ENCODE data around the gene CHAD.
A peak's percentile ranks its signal among the peaks of the same experiment; 100 is the strongest.

Gene CHAD

GRCh38 chr17:50483266-50483665, 14.6 kb upstream of the CHAD start:
- Histone ChIP-seq H3K9me2 (replicated peaks; ENCODE audit: control insufficient read depth, low read length) (no peaks in the 10 kb centered on the region), H3K27ac (ENCODE audit: low read depth, low read length) (no peak overlapping the region), H4K20me1 (ENCODE audit: control insufficient read depth, insufficient read depth, low read depth, low read length) (no peaks in the 10 kb centered on the region), H3F3A (ENCODE audit: control insufficient read depth, insufficient read depth) (peaks cover 7% of the 10 kb centered on the region), H3K4me2 (ENCODE audit: low read length) (no peak overlapping the region), H3K27me3 (ENCODE audit: control insufficient read depth, low read length) (no peaks in the 10 kb centered on the region), H3K4me1 (ENCODE audit: control insufficient read depth, low read length) (peaks cover 22% of the 10 kb centered on the region), H3K36me3 (ENCODE audit: control insufficient read depth, low read length) (peaks cover 30% of the 10 kb centered on the region), H3K9me3 (ENCODE audit: control insufficient read depth, insufficient read depth, low read length) (no peaks in the 10 kb centered on the region), H3K79me2 (ENCODE audit: control insufficient read depth, low read length) (peaks cover 13% of the 10 kb centered on the region), H3K4me3 (ENCODE audit: low read length) (no peak overlapping the region)
- TF ChIP-seq EZH2phosphoT487 (IDR thresholded peaks at IDR 0.05; ENCODE audit: borderline replicate concordance, low read length) (no peak), CTCF (IDR thresholded peaks at IDR 0.05; ENCODE audit: low read depth, low read length, poor library complexity, severe bottlenecking) (no peak)

- peaks cover 7% of the 10 kb centered on the region for H3F3A ChIP-seq (ENCODE audit: control insufficient read depth, insufficient read depth)
- H3K36me3 ChIP-seq (ENCODE audit: control insufficient read depth, low read length), result peaks cover 30% of the 10 kb centered on the region
- no peak overlapping the region for H3K4me3 ChIP-seq (ENCODE audit: low read length)
- H3K4me1 ChIP-seq (ENCODE audit: control insufficient read depth, low read length), result peaks cover 27% of the 10 kb centered on the region
- no peaks in the 10 kb centered on the region for H4K20me1 ChIP-seq (ENCODE audit: control insufficient read depth, insufficient read depth, low read depth, low read length)
- H3K27me3 ChIP-seq (ENCODE audit: control insufficient read depth, low read length), result no peaks in the 10 kb centered on the region
- TF ChIP-seq CTCF (IDR thresholded peaks at IDR 0.05; ENCODE audit: low read depth, low read length, poor library complexity, severe bottlenecking) (peak; percentile 97), EZH2phosphoT487 (IDR thresholded peaks at IDR 0.05; ENCODE audit: borderline replicate concordance, low read length) (no peak)
- no peaks in the 10 kb centered on the region for H3K9me3 ChIP-seq (ENCODE audit: control insufficient read depth, insufficient read depth, low read length)
- no peaks in the 10 kb centered on the region for H3K9me2 ChIP-seq (replicated peaks; ENCODE audit: control insufficient read depth, low read length)
- peaks cover 13% of the 10 kb centered on the region for H3K79me2 ChIP-seq (ENCODE audit: control insufficient read depth, low read length)
- no peak overlapping the region for H3K4me2 ChIP-seq (ENCODE audit: low read length)
- no peak overlapping the region for H3K27ac ChIP-seq (ENCODE audit: low read depth, low read length)
These were observed 13.8 kb upstream of the CHAD start for GRCh38 chr17:50482516-50482915.

DNA sequence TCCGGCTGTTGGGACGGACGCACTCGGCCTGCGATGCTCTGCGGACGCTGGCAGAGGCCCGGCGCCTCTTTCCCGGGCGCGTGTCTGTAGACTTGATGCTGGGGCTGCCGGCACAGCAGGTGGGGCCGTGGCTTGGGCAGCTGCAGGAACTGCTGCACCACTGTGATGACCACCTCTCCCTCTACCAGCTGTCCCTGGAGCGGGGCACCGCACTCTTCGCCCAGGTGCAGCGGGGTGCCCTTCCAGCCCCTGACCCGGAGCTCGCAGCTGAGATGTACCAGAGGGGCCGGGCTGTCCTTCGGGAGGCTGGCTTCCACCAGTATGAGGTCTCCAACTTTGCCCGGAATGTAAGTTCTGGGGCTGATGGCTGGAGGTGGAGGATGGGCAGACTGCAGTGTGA, 13.4 kb upstream of the CHAD start:
- H3K27me3 ChIP-seq (ENCODE audit: control insufficient read depth, low read length), result no peaks in the 10 kb centered on the region
- H4K20me1 ChIP-seq (ENCODE audit: control insufficient read depth, insufficient read depth, low read depth, low read length), result no peaks in the 10 kb centered on the region
- TF ChIP-seq CTCF (IDR thresholded peaks at IDR 0.05; ENCODE audit: low read depth, low read length, poor library complexity, severe bottlenecking) (no peak), EZH2phosphoT487 (IDR thresholded peaks at IDR 0.05; ENCODE audit: borderline replicate concordance, low read length) (no peak)
- no peaks in the 10 kb centered on the region for H3K9me3 ChIP-seq (ENCODE audit: control insufficient read depth, insufficient read depth, low read length)
- no peak overlapping the region for H3K4me2 ChIP-seq (ENCODE audit: low read length)
- peaks cover 30% of the 10 kb centered on the region for H3K36me3 ChIP-seq (ENCODE audit: control insufficient read depth, low read length)
- peaks cover 13% of the 10 kb centered on the region for H3K79me2 ChIP-seq (ENCODE audit: control insufficient read depth, low read length)
- H3K27ac ChIP-seq (ENCODE audit: low read depth, low read length), result no peak overlapping the region
- peaks cover 7% of the 10 kb centered on the region for H3F3A ChIP-seq (ENCODE audit: control insufficient read depth, insufficient read depth)
- no peaks in the 10 kb centered on the region for H3K9me2 ChIP-seq (replicated peaks; ENCODE audit: control insufficient read depth, low read length)
- no peak overlapping the region for H3K4me3 ChIP-seq (ENCODE audit: low read length)
- H3K4me1 ChIP-seq (ENCODE audit: control insufficient read depth, low read length), result peaks cover 27% of the 10 kb centered on the region

GRCh38 chr17:50481648-50482047, 13.0 kb upstream of the CHAD start:
- H3K9me2 ChIP-seq (replicated peaks; ENCODE audit: control insufficient read depth, low read length), result no peaks in the 10 kb centered on the region
- H3K4me2 ChIP-seq (ENCODE audit: low read length), result no peak overlapping the region
- no peak overlapping the region for H3K4me3 ChIP-seq (ENCODE audit: low read length)
- peaks cover 27% of the 10 kb centered on the region for H3K4me1 ChIP-seq (ENCODE audit: control insufficient read depth, low read length)
- H3K36me3 ChIP-seq (ENCODE audit: control insufficient read depth, low read length), result peaks cover 30% of the 10 kb centered on the region
- TF ChIP-seq CTCF (IDR thresholded peaks at IDR 0.05; ENCODE audit: low read depth, low read length, poor library complexity, severe bottlenecking) (no peak), EZH2phosphoT487 (IDR thresholded peaks at IDR 0.05; ENCODE audit: borderline replicate concordance, low read length) (no peak)
- H4K20me1 ChIP-seq (ENCODE audit: control insufficient read depth, insufficient read depth, low read depth, low read length), result no peaks in the 10 kb centered on the region
- H3K27ac ChIP-seq (ENCODE audit: low read depth, low read length), result no peak overlapping the region
- H3K79me2 ChIP-seq (ENCODE audit: control insufficient read depth, low read length), result peaks cover 13% of the 10 kb centered on the region
- H3F3A ChIP-seq (ENCODE audit: control insufficient read depth, insufficient read depth), result peaks cover 7% of the 10 kb centered on the region
- no peaks in the 10 kb centered on the region for H3K9me3 ChIP-seq (ENCODE audit: control insufficient read depth, insufficient read depth, low read length)
- H3K27me3 ChIP-seq (ENCODE audit: control insufficient read depth, low read length), result no peaks in the 10 kb centered on the region

Measured in DOHH2 (cell line).